Dermis microvascular lymphatic vessel endothelial cell (primary cell): ENCODE measurements around the gene SHANK2. TPM values are rescaled to one million over a fixed set of nuclear protein-coding genes. Genes with fewer than 3 reads are reported as not detected.
"Not testable (repeated sequence)": the region's sequence is repeated elsewhere in the genome, so short reads cannot be mapped to it uniquely, and the experiment has no call there.

Experiments
- DNase-seq, 2 donors: peaks; one replicate each; pipeline versions ENCODE4 v3.0.0 to v3.0.0-alpha.2; 2010; ENCODE audit warnings: low read depth in 2 of 2
- total RNA-seq: library from RNA; depleted of rRNA; stranded (reverse); fragments of >200 nt; gene quantifications from 2 replicates; pipeline ENCODE4 v1.2.1, GENCODE V29; 2014

The SHANK2 gene
- total RNA-seq, 1 donor from 2014 or later, result under 0.01 TPM

- DNase-seq, result no peak
Measured at GRCh38 chr11:71245601-71246391, 6.6 kb downstream of the SHANK2 start.

- DNase-seq, result no peak
Measured at GRCh38 chr11:71244116-71244810, 8.1 kb downstream of the SHANK2 start.

GRCh38 chr11:71242391-71242790 lies 10.0 kb downstream of the SHANK2 start:
- DNase-seq, result no peak

- no peak for DNase-seq
Measured at GRCh38 chr11:71241721-71242259, 10.6 kb downstream of the SHANK2 start.

- peak in 1 of 2 donors; percentile 51 for DNase-seq
Measured at GRCh38 chr11:71240865-71241691, 11.3 kb downstream of the SHANK2 start.

- DNase-seq, result no peak
Measured at GRCh38 chr11:71240061-71240690, 12.2 kb downstream of the SHANK2 start.

GRCh38 chr11:71239581-71239980 lies 12.8 kb downstream of the SHANK2 start:
- no peak for DNase-seq

- DNase-seq, result no peak
Measured at GRCh38 chr11:71238941-71239340, 13.4 kb downstream of the SHANK2 start.

- DNase-seq, result no peak
Measured at GRCh38 chr11:71238285-71238875, 14.0 kb downstream of the SHANK2 start.

GRCh38 chr11:71237853-71238252 lies 14.5 kb downstream of the SHANK2 start:
- no peak for DNase-seq

- DNase-seq, result no peak
Measured at GRCh38 chr11:71236836-71237475, 15.4 kb downstream of the SHANK2 start.

- no peak for DNase-seq
Measured at GRCh38 chr11:71235719-71236118, 16.7 kb downstream of the SHANK2 start.

- not testable (repeated sequence) for DNase-seq
Measured at GRCh38 chr11:71233896-71234852, 18.2 kb downstream of the SHANK2 start.

GRCh38 chr11:71232364-71232763 lies 20.0 kb downstream of the SHANK2 start:
- DNase-seq, result no peak

- DNase-seq, result no peak
Measured at GRCh38 chr11:71228961-71229360, 23.4 kb downstream of the SHANK2 start.

- DNase-seq, result no peak
Measured at GRCh38 chr11:71227058-71227659, 25.2 kb downstream of the SHANK2 start.

- DNase-seq, result no peak
Measured at GRCh38 chr11:71223671-71224660, 28.4 kb downstream of the SHANK2 start.

- DNase-seq, result no peak
Measured at GRCh38 chr11:71223081-71223405, 29.3 kb downstream of the SHANK2 start.
